SJCRH30 (cell line): ENCODE measurements around the gene SLC26A6. TPM values are rescaled to one million over a fixed set of nuclear protein-coding genes. Genes with fewer than 3 reads are reported as not detected.

Experiments used
- DNase-seq, 2 experiments: peaks; one replicate each; pipeline ENCODE4 v3.0.0-alpha.2; 2015 to 2020
- H3K27ac ChIP-seq: fragments of 250-450 bp; sonication (Bioruptor Pico); 2 replicates; pipeline ENCODE4 v1.5.1; 2020; ENCODE audit warnings: mild to moderate bottlenecking, moderate library complexity
- H3K27me3 ChIP-seq: fragments of 250-450 bp; sonication (Bioruptor Pico); 2 replicates; pipeline ENCODE4 v1.5.1; 2020; ENCODE audit warnings: mild to moderate bottlenecking, moderate library complexity
- H3K36me3 ChIP-seq: fragments of 250-450 bp; sonication (Bioruptor Pico); 2 replicates; pipeline ENCODE4 v1.5.1; 2020; ENCODE audit warnings: mild to moderate bottlenecking, moderate library complexity
- H3K4me1 ChIP-seq: fragments of 250-450 bp; sonication (Bioruptor Pico); 2 replicates; pipeline ENCODE4 v1.5.1; 2020; ENCODE audit warnings: mild to moderate bottlenecking, moderate library complexity
- H3K4me3 ChIP-seq: fragments of 250-450 bp; sonication (Bioruptor Pico); 2 replicates; pipeline ENCODE4 v1.5.1; 2020; ENCODE audit warnings: mild to moderate bottlenecking, moderate library complexity
- H3K9me3 ChIP-seq: fragments of 250-450 bp; sonication (Bioruptor Pico); replicated peaks from 2 replicates; pipeline ENCODE4 v1.5.1; 2020; ENCODE audit warnings: mild to moderate bottlenecking, moderate library complexity
- total RNA-seq: library from RNA; depleted of rRNA; stranded (reverse); fragments of >200 nt; shearing (Covaris generic); gene quantifications from 2 replicates; pipeline ENCODE4 v1.2.3, GENCODE V29; 2014; rRNA removed

SLC26A6 gene
- total RNA-seq, 1 experiment from 2014 or later, result 18.9 TPM

DNA sequence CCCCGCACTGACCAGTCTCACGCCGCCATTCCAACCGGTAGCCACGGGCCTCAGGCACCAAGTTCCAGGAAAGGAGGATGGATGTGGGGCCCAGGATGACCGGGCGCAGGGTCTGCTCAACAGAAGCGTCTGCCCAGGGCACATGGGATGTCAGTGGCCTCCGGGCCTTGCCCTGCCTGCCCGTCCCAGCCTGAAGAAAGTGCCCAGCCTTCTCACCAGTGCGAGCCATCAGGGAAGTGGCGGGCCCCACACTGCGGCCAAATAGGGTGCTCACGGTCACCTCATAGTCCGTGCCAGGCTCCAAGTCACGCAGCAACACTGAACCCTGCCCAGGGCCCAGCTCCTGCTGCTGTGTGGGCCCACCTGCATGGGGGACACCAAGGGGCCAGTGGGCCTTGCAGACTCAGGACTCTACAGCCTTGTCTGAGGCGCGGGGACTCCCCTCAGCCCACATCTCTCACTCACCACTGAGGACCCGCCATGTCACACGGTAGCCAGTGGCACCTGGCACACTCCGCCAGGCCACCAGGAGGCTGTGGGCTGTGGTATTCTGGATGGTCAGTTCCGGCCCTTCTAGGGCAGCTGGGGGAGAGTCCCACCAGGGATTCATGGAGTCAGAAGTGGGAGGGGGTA lies 43.3 kb downstream of the SLC26A6 start:
- Histone ChIP-seq H3K9me3 (no peaks in the 10 kb centered on the region), H3K27me3 (no peaks in the 10 kb centered on the region), H3K4me3 (no peak overlapping the region), H3K27ac (no peak overlapping the region), H3K4me1 (peaks cover 19% of the 10 kb centered on the region), H3K36me3 (peaks cover 3% of the 10 kb centered on the region; the same call in 1 of the 2 replicates)
- DNase-seq, result no peak

DNA sequence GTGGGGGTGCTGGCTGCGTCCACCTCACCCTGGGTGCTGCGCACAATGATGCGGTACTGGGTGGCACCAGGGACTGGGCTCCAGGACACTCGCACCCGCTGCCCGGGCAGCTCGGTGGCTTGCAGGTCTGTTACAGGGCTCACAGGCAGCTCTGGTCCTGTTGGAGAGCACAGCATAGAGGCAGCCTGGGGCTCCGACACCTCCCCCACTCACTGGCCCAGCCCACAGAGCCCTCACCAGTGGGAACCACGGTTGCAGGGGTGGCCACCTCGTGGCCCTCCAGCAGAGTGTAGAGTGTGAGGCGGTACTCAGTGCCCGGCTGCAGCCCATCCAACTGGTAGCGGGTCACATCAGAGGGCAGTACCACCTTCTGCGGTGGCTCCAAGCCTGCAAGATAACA lies 43.8 kb downstream of the SLC26A6 start:
- no peaks in the 10 kb centered on the region for H3K27me3 ChIP-seq
- peaks cover 14% of the 10 kb centered on the region for H3K4me1 ChIP-seq
- DNase-seq, result no peak
- no peak overlapping the region for H3K27ac ChIP-seq
- H3K9me3 ChIP-seq, result no peaks in the 10 kb centered on the region
- H3K36me3 ChIP-seq, result no peaks in the 10 kb centered on the region; the same call in 1 of the 2 replicates
- no peak overlapping the region for H3K4me3 ChIP-seq

DNA sequence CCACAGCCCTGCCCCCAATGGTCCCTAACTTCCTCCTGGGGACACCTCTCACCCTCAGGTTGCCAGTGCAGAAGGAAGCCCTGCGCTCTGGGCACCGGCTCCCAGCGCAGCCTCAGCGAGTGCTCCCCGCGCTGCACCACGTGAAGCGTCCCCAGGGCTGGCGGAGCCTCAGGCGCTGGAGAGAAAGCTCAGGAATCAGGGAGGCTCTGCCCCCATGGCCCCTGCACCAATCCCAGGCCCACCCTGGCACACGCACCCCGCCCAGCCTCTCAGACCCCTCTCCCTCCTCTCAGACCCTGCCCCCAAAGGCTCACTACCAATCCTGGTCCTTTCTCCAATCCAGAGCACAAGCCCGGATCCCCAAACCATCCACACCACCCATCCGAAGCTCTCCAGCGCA lies 47.0 kb downstream of the SLC26A6 start:
- H3K27ac ChIP-seq, result no peak overlapping the region
- no peak for DNase-seq
- no peaks in the 10 kb centered on the region for H3K4me1 ChIP-seq
- H3K27me3 ChIP-seq, result no peaks in the 10 kb centered on the region
- no peak overlapping the region for H3K4me3 ChIP-seq
- H3K9me3 ChIP-seq, result no peaks in the 10 kb centered on the region
- H3K36me3 ChIP-seq, result no peaks in the 10 kb centered on the region

DNA sequence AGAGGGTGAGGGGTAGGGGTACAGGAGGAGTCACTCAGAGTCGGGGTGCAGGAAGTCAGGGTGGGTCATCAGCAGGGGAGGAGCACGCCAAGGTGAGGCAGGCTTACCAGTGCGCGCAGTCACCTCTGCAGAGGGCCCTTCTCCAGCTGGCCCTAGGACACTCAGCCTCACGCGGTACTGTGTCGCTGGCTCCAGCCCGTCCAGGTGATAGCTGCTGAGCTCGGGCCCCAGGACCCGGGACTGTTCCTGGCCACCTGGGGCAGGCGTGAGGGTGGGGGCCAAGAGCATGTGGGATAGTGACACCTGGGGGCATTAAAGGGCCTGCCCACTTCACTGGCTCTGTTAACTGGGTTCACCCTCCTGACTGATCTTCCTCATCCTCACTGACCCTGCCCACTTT lies 47.6 kb downstream of the SLC26A6 start:
- no peak overlapping the region for H3K4me3 ChIP-seq
- no peaks in the 10 kb centered on the region for H3K27me3 ChIP-seq
- no peak for DNase-seq
- no peaks in the 10 kb centered on the region for H3K9me3 ChIP-seq
- no peaks in the 10 kb centered on the region for H3K4me1 ChIP-seq
- no peaks in the 10 kb centered on the region for H3K36me3 ChIP-seq
- H3K27ac ChIP-seq, result no peak overlapping the region

DNA sequence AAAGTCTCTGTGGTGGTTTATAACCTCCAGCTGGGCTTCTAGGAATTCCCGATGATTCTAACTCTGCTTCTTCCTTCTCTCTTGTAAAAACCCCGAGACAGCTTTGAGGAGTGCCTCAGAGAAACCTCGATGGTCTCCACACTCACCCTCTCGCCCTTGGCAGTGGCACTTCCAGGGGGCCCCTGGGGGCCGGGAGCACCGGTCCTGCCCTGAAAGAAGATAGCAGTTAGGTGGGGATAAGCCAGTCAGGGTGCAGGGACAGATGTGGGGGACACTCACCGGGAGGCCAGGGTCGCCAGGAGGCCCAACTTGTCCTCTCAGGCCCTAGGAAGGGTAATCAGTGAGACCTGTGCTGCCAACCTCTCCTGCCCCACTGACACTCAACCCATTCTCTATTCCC lies 49.9 kb downstream of the SLC26A6 start:
- Histone ChIP-seq H3K9me3 (no peaks in the 10 kb centered on the region), H3K27ac (no peak overlapping the region), H3K27me3 (no peaks in the 10 kb centered on the region), H3K4me1 (no peaks in the 10 kb centered on the region), H3K4me3 (no peak overlapping the region), H3K36me3 (no peaks in the 10 kb centered on the region)
- no peak for DNase-seq

DNA sequence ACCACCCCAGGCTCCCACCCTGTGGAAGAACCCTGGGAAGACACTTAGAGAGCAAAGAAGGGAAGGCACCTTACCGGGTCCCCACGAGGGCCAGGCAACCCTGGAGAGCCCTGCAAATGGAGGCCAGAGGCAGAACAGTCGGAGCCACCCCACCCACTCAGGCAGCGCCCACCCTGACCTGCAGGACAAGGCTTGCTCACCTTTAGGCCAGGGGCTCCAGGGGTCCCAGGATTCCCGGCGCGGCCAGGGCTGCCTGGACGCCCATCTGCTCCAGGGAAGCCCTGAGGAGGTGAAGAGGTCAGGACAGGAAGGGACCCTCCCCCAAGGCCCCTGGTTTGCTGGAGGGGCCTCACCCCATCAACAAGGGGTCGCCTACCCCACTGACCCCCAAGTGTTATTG lies 50.4 kb downstream of the SLC26A6 start:
- H3K36me3 ChIP-seq, result no peaks in the 10 kb centered on the region
- no peak overlapping the region for H3K4me3 ChIP-seq
- H3K27me3 ChIP-seq, result no peaks in the 10 kb centered on the region
- DNase-seq, result no peak
- no peak overlapping the region for H3K27ac ChIP-seq
- no peaks in the 10 kb centered on the region for H3K4me1 ChIP-seq
- no peaks in the 10 kb centered on the region for H3K9me3 ChIP-seq

DNA sequence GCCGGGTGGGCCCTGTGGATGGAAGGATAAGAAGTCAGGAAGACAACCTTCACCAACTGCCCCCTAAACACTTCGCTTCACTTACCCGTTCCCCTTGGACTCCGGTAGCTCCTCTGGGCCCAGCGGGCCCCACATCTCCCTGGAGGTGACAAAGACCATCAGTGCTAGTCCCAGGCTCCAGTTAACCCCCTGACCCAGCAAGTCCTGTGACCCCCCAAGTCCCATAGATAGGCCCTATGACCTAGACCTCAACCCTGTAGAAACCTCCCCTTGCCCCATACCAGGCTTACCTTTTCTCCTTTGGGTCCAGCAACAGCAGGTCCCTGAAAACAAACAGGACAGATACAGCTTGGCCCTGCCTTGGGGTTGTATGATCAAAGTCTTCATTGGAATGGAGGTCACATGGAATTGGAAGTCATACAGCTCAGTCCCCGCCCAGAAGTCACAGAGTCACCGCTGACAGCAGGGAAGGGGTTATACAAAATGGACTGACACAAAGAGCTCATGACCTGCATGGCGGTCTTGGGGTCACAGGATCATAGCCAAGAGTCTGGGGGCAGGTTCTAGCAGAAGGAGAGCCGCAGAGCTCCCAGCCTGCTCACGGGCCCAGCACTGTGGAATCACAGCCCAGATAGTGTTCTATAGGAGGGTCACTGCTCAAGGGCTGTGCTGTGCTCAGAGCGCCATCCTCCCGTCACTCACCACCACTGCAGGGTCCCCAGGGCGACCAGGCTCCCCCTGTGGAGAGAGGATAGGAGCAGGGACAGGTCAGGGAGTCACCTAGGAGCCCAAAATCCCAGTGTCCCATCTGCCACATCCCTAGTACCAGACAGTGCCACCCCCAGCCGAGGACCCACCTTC lies 53.4 kb downstream of the SLC26A6 start:
- H3K4me1 ChIP-seq, result no peaks in the 10 kb centered on the region
- H3K4me3 ChIP-seq, result no peak overlapping the region
- no peaks in the 10 kb centered on the region for H3K36me3 ChIP-seq
- no peaks in the 10 kb centered on the region for H3K27me3 ChIP-seq
- no peaks in the 10 kb centered on the region for H3K9me3 ChIP-seq
- DNase-seq, result no peak
- no peak overlapping the region for H3K27ac ChIP-seq

DNA sequence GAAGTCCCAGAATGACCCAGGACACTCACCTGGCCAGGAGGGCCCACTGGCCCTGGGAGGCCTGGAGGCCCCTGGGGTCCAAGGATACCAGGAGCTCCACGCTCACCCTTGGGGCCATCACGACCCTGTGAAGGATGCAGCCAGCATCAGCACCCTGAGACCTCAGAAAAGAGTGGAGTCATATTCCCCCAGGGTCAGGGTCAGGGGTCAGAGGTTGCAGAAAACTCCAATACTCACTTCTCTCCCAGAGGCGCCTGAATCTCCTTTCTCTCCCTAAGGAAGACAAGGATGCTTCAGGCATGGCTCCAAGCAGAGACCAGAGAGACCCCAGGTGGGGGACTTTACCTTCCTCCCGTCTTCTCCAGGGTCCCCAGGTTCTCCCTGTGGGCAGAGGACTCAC lies 58.6 kb downstream of the SLC26A6 start:
- Histone ChIP-seq H3K27ac (no peak overlapping the region), H3K9me3 (no peaks in the 10 kb centered on the region), H3K4me3 (no peak overlapping the region), H3K36me3 (no peaks in the 10 kb centered on the region), H3K4me1 (no peaks in the 10 kb centered on the region), H3K27me3 (no peaks in the 10 kb centered on the region)
- DNase-seq, result no peak

Other genes starting within 250 kb of the SLC26A6 start
- 23.4 and 45.0 TPM in 2 replicates for gene PLXNB1, start 205.4 kb downstream of the SLC26A6 start, total RNA-seq
- gene CCDC51, start 195.3 kb downstream of the SLC26A6 start, total RNA-seq, result 11.3 and 12.0 TPM in 2 replicates
- gene TMA7, start 195.2 kb downstream of the SLC26A6 start, total RNA-seq, result 491 and 498 TPM in 2 replicates
- gene ATRIP, start 188.7 kb downstream of the SLC26A6 start, total RNA-seq, result 12.4 and 12.8 TPM in 2 replicates
- 74.9 and 78.1 TPM in 2 replicates for gene SHISA5, start 131.3 kb downstream of the SLC26A6 start, total RNA-seq
- 8.0 and 8.3 TPM in 2 replicates for gene PFKFB4, start 78.7 kb downstream of the SLC26A6 start, total RNA-seq
- gene UCN2, start 71.7 kb downstream of the SLC26A6 start, total RNA-seq, result 0.14 TPM in 1 of 2 replicates, not detected in the other
- gene COL7A1, start 40.1 kb downstream of the SLC26A6 start, total RNA-seq, result 1.5 and 2.0 TPM in 2 replicates
- 137 and 162 TPM in 2 replicates for gene UQCRC1, start 25.8 kb downstream of the SLC26A6 start, total RNA-seq
- not detected in 2 replicates for gene TMEM89, start 13.7 kb downstream of the SLC26A6 start, total RNA-seq
- gene CELSR3, start 27.4 kb upstream of the SLC26A6 start, total RNA-seq, result 1.1 and 1.7 TPM in 2 replicates
- gene NCKIPSD, start 50.5 kb upstream of the SLC26A6 start, total RNA-seq, result 11.8 and 13.7 TPM in 2 replicates
- 61.2 and 67.3 TPM in 2 replicates for gene IP6K2, start 81.8 kb upstream of the SLC26A6 start, total RNA-seq
- 45.0 and 46.5 TPM in 2 replicates for gene PRKAR2A, start 212.4 kb upstream of the SLC26A6 start, total RNA-seq